Measurements from ENCODE around the gene ATOH8.

Gene ATOH8

GRCh38 chr2:85718009-85718391 lies 35.8 kb upstream of the ATOH8 start:
- in situ Hi-C loops (cut with MboI; ENCODE audit: low sequenced_read_pairs) = no loop called here

DNA sequence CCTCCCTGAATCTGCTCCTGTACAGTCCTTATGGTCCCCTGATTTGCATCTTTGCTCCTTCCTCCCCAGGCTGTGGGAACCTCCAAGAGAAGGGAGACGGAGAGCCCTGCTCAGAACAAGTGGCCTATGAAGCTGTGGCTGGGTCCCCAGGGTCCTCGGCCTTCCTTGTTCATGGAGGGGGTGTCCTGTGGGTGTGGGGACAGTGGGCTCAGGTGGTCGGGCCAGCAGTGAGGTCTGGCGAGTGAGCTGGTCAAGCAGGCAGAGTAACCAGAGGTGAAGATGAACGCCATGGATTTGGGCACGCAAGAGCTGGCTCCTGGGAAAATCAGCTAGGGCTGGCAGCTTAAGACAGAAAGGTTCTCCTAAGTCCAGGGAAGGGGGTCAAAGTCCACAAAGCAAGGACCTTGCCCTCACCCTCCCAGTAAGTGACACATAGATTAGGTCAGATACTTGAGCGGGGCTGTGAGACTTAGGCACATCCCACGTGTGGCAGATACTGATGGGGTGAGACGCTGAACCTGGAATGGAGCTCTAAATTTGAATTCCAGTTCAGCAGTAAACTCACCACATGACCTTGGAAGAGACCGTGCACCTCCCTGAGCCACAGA lies 34.8 kb upstream of the ATOH8 start:
- in situ Hi-C loops (cut with MboI; ENCODE audit: low sequenced_read_pairs) = no loop called here

GRCh38 chr2:85719609-85720240 lies 34.1 kb upstream of the ATOH8 start:
- in situ Hi-C loops (cut with MboI; ENCODE audit: low sequenced_read_pairs) = no loop called here

GRCh38 chr2:85720533-85720932 lies 33.3 kb upstream of the ATOH8 start:
- in situ Hi-C loops (cut with MboI; ENCODE audit: low sequenced_read_pairs) = no loop called here

GRCh38 chr2:85721641-85722040 lies 32.1 kb upstream of the ATOH8 start:
- in situ Hi-C loops (cut with MboI; ENCODE audit: low sequenced_read_pairs) = no loop called here

- in situ Hi-C loops (cut with MboI; ENCODE audit: low sequenced_read_pairs) = no loop called here
Observed at GRCh38 chr2:85722519-85722918, 31.3 kb upstream of the ATOH8 start.

DNA sequence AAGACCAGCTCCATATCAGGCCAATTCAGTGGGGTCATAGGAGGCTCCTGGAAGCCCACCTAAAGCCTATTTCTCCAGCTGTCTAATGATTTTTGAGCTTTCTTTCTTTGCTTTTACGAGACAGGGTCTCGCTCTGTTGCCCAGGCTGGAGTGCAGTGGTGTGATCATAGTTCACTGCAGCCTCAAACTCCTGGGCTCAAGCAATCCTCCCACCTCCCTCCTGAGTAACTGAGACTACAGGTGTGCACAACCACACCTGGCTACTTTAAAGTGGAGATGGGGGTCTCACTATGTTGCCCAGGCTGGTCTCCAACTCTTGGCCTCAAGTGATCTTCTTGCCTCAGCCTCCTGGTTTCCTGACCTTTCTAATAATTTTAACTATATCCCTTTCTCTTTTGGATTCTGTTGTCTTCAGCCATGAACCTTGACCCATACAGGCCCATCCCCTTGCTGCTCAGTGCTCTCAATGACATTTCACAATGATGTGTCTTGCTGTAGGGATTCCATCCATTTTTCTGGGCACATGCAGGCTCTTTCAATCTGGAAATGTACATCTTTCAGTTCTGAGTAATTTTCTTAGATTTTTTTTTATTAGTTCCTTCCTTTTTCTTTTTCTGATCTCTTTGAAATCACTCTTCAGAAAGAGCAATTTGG lies 30.0 kb upstream of the ATOH8 start:
- in situ Hi-C loops (cut with MboI; ENCODE audit: low sequenced_read_pairs) = no loop called here

GRCh38 chr2:85724731-85725181 lies 29.0 kb upstream of the ATOH8 start:
- in situ Hi-C loops (cut with MboI; ENCODE audit: low sequenced_read_pairs) = no loop called here

DNA sequence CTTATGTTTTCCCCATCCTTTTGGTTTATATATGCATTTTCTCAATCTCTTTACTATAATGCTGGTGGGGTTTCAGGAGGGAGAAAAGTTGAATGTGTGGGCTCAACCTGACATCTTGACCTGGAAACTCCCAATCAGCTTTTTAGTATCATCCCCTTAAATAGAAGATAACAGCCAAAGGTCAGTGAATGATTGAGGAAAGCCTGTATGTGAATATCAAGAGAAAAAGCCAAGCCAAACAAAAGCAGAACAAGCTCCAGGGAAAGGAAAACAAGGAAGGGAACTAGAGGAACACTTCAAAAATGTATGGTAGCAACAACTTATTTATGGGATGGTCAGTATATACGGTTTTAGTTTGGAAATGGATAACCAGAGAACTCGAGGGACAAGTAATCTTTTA lies 28.3 kb upstream of the ATOH8 start:
- in situ Hi-C loops (cut with MboI; ENCODE audit: low sequenced_read_pairs) = no loop called here

DNA sequence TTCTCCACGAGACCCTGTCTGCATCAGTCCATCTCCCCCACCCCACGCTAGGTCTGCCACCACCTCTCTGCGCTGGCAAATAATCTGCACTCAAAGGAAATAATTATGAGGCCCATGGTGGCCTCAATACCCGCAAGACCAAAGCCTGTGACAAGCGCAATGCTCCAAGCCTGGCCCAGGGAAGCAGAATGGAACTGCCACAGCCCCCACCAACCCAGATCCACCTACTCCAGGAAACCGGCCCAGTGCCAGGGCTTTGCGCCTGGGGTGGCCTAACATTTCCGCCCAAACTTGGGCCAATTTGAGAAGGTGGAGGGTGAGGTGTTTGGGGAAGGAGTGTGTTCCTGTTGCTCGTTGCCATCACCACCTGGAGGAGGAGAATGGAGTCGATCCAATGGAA lies 26.0 kb upstream of the ATOH8 start:
- in situ Hi-C loops (cut with MboI; ENCODE audit: low sequenced_read_pairs) = no loop called here

GRCh38 chr2:85728342-85728741 lies 25.4 kb upstream of the ATOH8 start:
- in situ Hi-C loops (cut with MboI; ENCODE audit: low sequenced_read_pairs) = no loop called here

DNA sequence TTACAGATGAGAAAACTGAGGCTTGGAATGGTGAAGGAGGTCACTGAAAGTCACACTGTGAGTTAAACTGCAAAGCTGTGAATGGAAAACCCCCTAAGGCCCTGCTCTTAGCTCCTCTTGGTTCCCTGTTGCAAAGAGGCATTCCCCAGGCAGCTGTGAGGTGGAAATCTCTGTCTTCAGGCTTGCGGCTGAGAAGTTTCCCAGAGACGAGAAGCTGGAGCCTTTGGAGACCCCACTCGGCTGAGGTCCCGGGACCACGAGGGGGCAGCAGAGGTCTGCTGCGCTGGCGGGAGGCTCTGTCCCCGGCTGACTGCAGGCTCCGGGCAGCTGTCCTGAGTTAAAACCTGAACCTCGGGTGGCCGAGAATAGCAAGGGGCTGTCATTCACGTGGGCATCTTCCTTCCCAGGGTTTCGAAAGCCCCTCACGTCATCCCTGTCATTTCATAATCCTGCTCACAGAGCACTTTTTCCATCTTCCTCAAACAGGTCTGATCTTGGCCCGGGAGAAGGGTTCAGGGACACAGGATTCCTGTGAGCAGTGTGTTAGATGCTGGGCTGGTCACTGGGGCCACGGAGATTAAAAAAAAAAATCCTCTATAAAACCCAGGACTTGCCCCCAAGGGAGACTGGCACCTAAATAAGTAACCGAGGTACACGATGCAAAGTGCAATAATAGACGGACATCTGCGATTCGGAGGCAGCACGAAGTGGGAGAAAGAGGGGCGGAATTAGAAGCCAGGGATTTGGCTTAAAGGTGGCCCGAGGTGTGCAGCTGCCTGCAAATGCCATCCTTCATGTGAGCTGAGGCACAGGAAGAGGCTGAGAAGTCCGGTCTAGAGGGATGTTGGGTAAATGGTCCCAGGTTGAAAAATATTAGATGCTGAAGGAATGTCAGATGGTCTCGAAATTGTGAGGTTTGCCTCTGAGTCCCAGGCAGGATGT lies 24.6 kb upstream of the ATOH8 start:
- in situ Hi-C loops (cut with MboI; ENCODE audit: low sequenced_read_pairs) = no loop called here

- in situ Hi-C loops (cut with MboI; ENCODE audit: low sequenced_read_pairs) = no loop called here
Observed at GRCh38 chr2:85729825-85730510, 23.8 kb upstream of the ATOH8 start.

DNA sequence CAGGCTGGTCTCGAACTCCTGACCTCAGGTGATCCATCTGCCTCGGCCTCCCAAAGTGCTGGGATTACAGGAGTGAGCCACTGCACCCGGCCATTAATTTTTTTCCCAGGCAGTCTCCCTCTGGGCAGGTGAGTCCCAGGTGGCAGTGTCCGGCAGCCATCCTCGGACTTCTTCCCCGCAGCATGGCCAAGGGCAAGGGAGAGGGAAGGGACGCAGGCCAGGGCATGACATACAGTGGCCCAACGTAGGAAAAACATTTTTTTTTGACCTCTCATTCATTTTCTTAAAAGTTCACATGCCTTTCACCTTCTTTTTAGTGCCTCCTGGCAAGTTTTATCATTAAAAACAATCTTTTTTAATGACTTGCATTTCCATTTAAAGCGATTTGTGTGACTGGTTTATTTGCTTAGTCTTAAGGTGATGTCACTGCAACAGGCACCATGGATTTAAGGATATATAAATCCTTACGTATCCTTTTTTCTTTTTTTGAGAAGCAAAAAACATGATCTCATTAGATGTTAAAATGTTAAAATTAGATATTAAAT lies 23.0 kb upstream of the ATOH8 start:
- in situ Hi-C loops (cut with MboI; ENCODE audit: low sequenced_read_pairs) = no loop called here

GRCh38 chr2:85731606-85732005 lies 22.2 kb upstream of the ATOH8 start:
- in situ Hi-C loops (cut with MboI; ENCODE audit: low sequenced_read_pairs) = no loop called here

- in situ Hi-C loops (cut with MboI; ENCODE audit: low sequenced_read_pairs) = no loop called here
Observed at GRCh38 chr2:85732467-85733120, 21.2 kb upstream of the ATOH8 start.

DNA sequence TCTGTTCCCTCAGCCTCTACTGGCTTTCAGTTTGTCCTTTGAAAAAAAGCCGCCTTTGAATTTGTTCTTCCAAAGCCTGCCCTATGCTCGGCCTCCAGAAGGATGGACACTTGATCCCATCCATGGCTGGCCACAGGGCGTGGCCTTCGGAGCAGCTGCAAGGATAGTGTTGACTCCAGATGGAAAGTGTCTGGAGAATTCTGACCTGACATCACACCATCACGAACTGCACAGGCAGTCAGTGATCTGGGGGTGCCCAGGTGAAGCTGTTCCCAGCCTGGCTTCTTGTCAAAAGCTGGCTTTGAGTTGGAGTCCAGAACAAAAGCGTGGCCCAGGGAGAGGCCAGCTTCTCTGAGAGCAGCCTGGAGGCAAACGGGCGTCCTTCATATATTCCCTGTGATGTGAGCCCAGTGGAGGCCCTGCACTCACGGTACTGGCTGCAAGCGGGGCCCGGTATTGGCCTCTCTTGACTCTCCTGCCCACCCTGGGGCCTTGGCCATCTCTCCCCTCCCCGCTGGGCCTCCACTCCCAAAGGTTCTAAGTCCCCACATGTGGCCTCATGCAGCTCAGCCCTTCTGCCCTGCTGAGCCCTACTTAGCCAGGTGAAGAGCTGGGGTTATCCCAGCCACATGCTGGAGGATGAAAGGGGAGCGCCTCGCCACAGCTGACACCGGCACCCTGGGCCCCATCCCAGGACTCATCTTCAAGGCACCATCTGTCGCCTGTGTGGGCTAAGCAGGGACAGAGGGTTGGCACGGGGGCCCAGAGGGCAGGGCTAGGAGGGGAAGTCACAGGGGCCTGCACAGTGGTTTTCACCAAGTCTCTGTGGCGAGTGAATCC lies 20.4 kb upstream of the ATOH8 start:
- in situ Hi-C loops (cut with MboI; ENCODE audit: low sequenced_read_pairs) = no loop called here

DNA sequence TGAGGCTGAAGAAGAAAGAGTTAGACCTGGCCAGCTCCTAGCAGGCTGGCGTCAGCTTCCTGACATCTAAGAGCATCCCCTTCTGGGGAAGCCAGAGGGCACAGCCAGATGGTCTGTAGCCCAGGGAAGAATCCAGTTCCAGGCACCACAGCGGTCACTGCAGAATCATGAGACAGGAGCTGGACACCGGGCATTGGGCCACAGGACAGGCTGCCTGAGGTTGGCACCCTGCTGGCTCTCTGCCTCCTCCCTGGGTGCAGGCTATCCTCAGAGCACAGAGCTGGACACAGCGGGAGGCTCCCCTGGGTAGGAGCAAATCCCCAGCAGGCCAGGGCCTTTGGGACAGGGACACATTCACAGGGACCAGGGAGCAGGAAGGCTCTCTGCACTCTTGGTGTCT lies 19.8 kb upstream of the ATOH8 start:
- in situ Hi-C loops (cut with MboI; ENCODE audit: low sequenced_read_pairs) = no loop called here

GRCh38 chr2:85734942-85735608 lies 18.7 kb upstream of the ATOH8 start:
- in situ Hi-C loops (cut with MboI; ENCODE audit: low sequenced_read_pairs) = no loop called here

Data from HL-60/S4 treated with phorbol 12-myristate 13-acetate at 8.2 ng/mL for 4 days and 3 days (cell line).